ENCODE results near the gene GABBR2.

GABBR2 gene

GRCh38 chr9:98263080-98263479, 445.7 kb downstream of the GABBR2 start:
- Histone ChIP-seq H3K36me3 (replicated peaks) (no peaks in the 10 kb centered on the region), H3K4me3 (ENCODE audit: low read depth, low read length) (no peak overlapping the region), H3K27ac (no peak overlapping the region), H3K27me3 (replicated peaks) (no peaks in the 10 kb centered on the region)
- in situ Hi-C loops (cut with HindIII; ENCODE audit: low pct_ligation_motif_present, low sequenced_read_pairs) = no loop called here
- TF ChIP-seq CTCF (IDR thresholded peaks at IDR 0.05; ENCODE audit: low read depth, low read length, missing control alignments) = no peak
- DNase-seq = no peak

DNA sequence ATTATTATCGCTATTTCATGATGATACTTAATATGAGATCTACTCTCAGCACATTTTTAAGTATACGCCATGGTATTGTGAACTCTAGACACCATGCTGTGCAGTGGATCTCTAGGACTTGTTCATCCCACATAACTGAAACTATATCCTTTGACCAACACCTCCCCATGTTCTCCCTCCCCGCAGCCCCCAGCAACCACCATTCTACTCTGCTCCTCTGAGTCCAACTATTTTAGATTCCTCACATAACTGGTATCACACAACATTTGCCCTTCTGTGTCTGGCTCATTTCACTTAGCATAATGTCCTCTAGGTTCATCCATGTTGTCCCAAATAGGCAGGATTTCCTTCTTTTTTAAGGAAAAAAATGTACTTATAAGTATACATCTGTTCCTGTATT, 446.7 kb downstream of the GABBR2 start:
- in situ Hi-C loops (cut with HindIII; ENCODE audit: low pct_ligation_motif_present, low sequenced_read_pairs) = no loop called here
- DNase-seq = no peak
- H3K27me3 ChIP-seq (replicated peaks) = no peaks in the 10 kb centered on the region
- no peaks in the 10 kb centered on the region for H3K36me3 ChIP-seq (replicated peaks)
- no peak overlapping the region for H3K27ac ChIP-seq
- H3K4me3 ChIP-seq (ENCODE audit: low read depth, low read length) = no peak overlapping the region
- TF ChIP-seq CTCF (IDR thresholded peaks at IDR 0.05; ENCODE audit: low read depth, low read length, missing control alignments) = no peak

DNA sequence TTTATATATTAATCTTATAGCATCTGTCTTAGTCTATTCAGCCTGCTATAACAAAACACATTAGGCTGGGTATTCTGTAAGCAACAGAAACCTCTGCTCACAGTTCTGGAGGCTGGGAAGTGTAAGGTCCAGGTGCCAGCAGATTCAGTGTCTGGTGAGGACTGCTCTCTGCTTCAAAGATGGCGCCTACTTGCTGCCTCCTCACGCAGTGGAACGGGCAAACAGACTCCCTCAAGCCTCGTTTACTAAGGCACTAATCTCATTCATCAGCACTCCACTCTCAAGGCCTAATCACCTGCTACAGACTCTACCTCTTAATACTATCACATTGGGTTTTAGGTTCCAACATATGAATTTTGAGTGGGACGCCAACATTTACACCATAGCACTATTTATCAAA, 448.1 kb downstream of the GABBR2 start:
- no peak for DNase-seq
- no peak for TF ChIP-seq CTCF (IDR thresholded peaks at IDR 0.05; ENCODE audit: low read depth, low read length, missing control alignments)
- no peak overlapping the region for H3K4me3 ChIP-seq (ENCODE audit: low read depth, low read length)
- in situ Hi-C loops (cut with HindIII; ENCODE audit: low pct_ligation_motif_present, low sequenced_read_pairs) = no loop called here
- H3K27me3 ChIP-seq (replicated peaks) = no peaks in the 10 kb centered on the region
- no peaks in the 10 kb centered on the region for H3K36me3 ChIP-seq (replicated peaks)
- no peak overlapping the region for H3K27ac ChIP-seq

- no peak overlapping the region for H3K4me3 ChIP-seq (ENCODE audit: low read depth, low read length)
- no peaks in the 10 kb centered on the region for H3K36me3 ChIP-seq (replicated peaks)
- H3K27ac ChIP-seq = no peak overlapping the region
- no peak for TF ChIP-seq CTCF (IDR thresholded peaks at IDR 0.05; ENCODE audit: low read depth, low read length, missing control alignments)
- H3K27me3 ChIP-seq (replicated peaks) = no peaks in the 10 kb centered on the region
- DNase-seq = no peak
- in situ Hi-C loops (cut with HindIII; ENCODE audit: low pct_ligation_motif_present, low sequenced_read_pairs) = no loop called here
These were observed 448.9 kb downstream of the GABBR2 start for GRCh38 chr9:98259791-98260190.

- no peak for DNase-seq
- TF ChIP-seq CTCF (IDR thresholded peaks at IDR 0.05; ENCODE audit: low read depth, low read length, missing control alignments) = no peak
- Histone ChIP-seq H3K36me3 (replicated peaks) (no peaks in the 10 kb centered on the region), H3K27me3 (replicated peaks) (no peaks in the 10 kb centered on the region), H3K27ac (peak overlapping the region; percentile 91), H3K4me3 (ENCODE audit: low read depth, low read length) (peak overlapping the region; percentile 90)
- in situ Hi-C loops (cut with HindIII; ENCODE audit: low pct_ligation_motif_present, low sequenced_read_pairs) = no loop called here
These were observed 452.0 kb downstream of the GABBR2 start for GRCh38 chr9:98256756-98257155.

DNA sequence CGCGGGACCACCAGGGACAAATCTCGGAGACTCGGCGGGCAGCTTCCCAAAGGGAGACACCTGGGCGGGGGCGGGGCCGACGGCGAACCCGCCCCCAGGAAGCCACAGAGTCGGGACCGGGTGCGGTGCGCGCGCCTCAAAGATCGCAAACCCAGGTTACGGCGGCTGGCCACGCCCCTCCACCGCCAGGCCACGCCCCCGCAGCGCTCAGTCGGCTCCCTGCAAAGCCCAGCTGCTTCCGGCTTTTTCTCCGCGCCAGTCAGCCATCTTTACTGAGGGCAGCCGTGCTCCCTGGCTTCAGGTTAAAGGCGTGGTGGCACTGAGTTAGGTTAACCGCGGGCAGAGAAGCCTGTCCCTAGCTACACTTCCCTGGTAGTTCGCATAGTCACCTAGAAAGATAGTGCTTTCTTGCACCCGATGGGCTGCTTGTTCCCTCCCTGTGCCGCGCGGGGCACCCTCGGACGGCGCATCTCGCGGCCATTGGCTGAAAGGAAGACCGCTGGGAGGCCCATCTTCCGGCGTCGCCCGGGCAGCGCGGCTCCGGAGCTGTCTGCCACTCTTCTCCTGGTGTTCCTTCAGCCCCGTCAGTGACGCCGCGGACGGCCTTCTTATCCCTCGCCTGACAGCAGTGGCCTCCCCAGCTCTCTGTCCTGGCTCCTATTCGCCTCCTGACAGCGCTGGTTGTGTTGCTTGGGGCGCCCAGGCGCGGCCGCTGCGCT, 453.0 kb downstream of the GABBR2 start, which contains the start of gene TBC1D2:
Gene TBC1D2 (minus strand): TSS at position 72 of the 719 bp plus-strand sequence. CDS start 108 bp downstream, outside the sequence.
- Histone ChIP-seq H3K4me3 (ENCODE audit: low read depth, low read length) (peak within 1 kb of the TSS; percentile 90), H3K27me3 (replicated peaks) (no peaks in the 10 kb centered on the region), H3K27ac (peak within 1 kb of the TSS; percentile 91), H3K36me3 (replicated peaks) (no peaks in the 10 kb centered on the region)
- in situ Hi-C loops (cut with HindIII; ENCODE audit: low pct_ligation_motif_present, low sequenced_read_pairs) = no loop called here
- peak; percentile 93 for DNase-seq
- TF ChIP-seq CTCF (IDR thresholded peaks at IDR 0.05; ENCODE audit: low read depth, low read length, missing control alignments) = peak; percentile 41

Measured in brain microvascular endothelial cell (primary cell).